ENCODE results near the gene ZNF521.

DNA sequence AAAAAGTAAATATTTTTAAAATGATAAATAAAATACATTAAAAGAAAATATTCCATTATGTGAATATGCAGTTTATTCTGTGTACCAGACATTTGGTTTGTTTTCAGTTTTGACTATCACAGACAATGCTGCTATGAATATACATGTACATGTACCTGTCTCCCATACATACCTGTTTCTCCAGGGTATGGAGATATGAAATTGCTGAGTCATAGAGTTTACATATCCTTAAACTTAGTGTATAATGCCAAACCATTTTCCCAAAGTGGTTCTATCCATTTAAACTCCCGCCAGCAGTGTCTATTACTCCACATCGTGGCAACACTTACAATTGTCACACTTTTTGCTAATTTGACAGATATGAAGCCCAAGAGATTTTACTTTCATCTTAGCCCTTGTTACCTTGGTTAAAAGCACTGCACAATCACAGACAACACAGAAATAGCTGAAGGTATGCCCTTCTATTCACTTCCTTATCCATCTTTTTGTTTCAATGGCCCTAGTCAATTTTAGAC lies 56.3 kb downstream of the ZNF521 start:
- no peak for TF ChIP-seq CTCF (IDR thresholded peaks at IDR 0.05)
- no peak for TF ChIP-seq POLR2A (IDR thresholded peaks at IDR 0.05)
